Measurements from ENCODE around the gene MGMT. TPM values are rescaled to one million over a fixed set of nuclear protein-coding genes. Genes with fewer than 3 reads are reported as not detected.

Gene MGMT
- total RNA-seq, 1 donor from 2014 or later: 13.6 TPM

- DNase-seq (ENCODE audit: low spot score, unreplicated experiment): no peak
- Mint-ChIP-seq H3K4me3 (ENCODE audit: low read depth) (no peak overlapping the region), H3K27me3 (peaks cover 7% of the 10 kb centered on the region), H3K9me3 (ENCODE audit: low read depth) (no peaks in the 10 kb centered on the region), H3K27ac (no peak overlapping the region), H3K36me3 (ENCODE audit: insufficient read depth) (no peaks in the 10 kb centered on the region), H3K4me1 (ENCODE audit: low read depth) (peaks cover 15% of the 10 kb centered on the region)
- no peak for TF ChIP-seq CTCF (IDR thresholded peaks at IDR 0.05; ENCODE audit: unreplicated experiment)
These were observed 142.5 kb downstream of the MGMT start for GRCh38 chr10:129609551-129609950.

GRCh38 chr10:129612481-129613109, 145.6 kb downstream of the MGMT start:
- Mint-ChIP-seq H3K9me3 (ENCODE audit: low read depth) (no peaks in the 10 kb centered on the region), H3K4me1 (ENCODE audit: low read depth) (peaks cover 3% of the 10 kb centered on the region), H3K27me3 (no peaks in the 10 kb centered on the region), H3K27ac (no peak overlapping the region), H3K36me3 (ENCODE audit: insufficient read depth) (no peaks in the 10 kb centered on the region), H3K4me3 (ENCODE audit: low read depth) (no peak overlapping the region)
- no peak for DNase-seq (ENCODE audit: low spot score, unreplicated experiment)
- TF ChIP-seq CTCF (IDR thresholded peaks at IDR 0.05; ENCODE audit: unreplicated experiment): no peak

- Mint-ChIP-seq H3K4me3 (ENCODE audit: low read depth) (no peak overlapping the region), H3K36me3 (ENCODE audit: insufficient read depth) (no peaks in the 10 kb centered on the region), H3K27ac (no peak overlapping the region), H3K27me3 (no peaks in the 10 kb centered on the region), H3K4me1 (ENCODE audit: low read depth) (peaks cover 3% of the 10 kb centered on the region), H3K9me3 (ENCODE audit: low read depth) (no peaks in the 10 kb centered on the region)
- DNase-seq (ENCODE audit: low spot score, unreplicated experiment): no peak
- no peak for TF ChIP-seq CTCF (IDR thresholded peaks at IDR 0.05; ENCODE audit: unreplicated experiment)
These were observed 146.4 kb downstream of the MGMT start for GRCh38 chr10:129613377-129613980.

- Mint-ChIP-seq H3K36me3 (ENCODE audit: insufficient read depth) (no peaks in the 10 kb centered on the region), H3K9me3 (ENCODE audit: low read depth) (peaks cover 2% of the 10 kb centered on the region), H3K27ac (no peak overlapping the region), H3K27me3 (no peaks in the 10 kb centered on the region), H3K4me1 (ENCODE audit: low read depth) (peaks cover 3% of the 10 kb centered on the region), H3K4me3 (ENCODE audit: low read depth) (no peak overlapping the region)
- no peak for DNase-seq (ENCODE audit: low spot score, unreplicated experiment)
- no peak for TF ChIP-seq CTCF (IDR thresholded peaks at IDR 0.05; ENCODE audit: unreplicated experiment)
These were observed 147.3 kb downstream of the MGMT start for GRCh38 chr10:129614341-129614740.

GRCh38 chr10:129615381-129615780, 148.3 kb downstream of the MGMT start:
- no peak overlapping the region for H3K4me3 Mint-ChIP-seq (ENCODE audit: low read depth)
- peaks cover 2% of the 10 kb centered on the region for H3K9me3 Mint-ChIP-seq (ENCODE audit: low read depth)
- no peak for DNase-seq (ENCODE audit: low spot score, unreplicated experiment)
- no peak for TF ChIP-seq CTCF (IDR thresholded peaks at IDR 0.05; ENCODE audit: unreplicated experiment)
- no peaks in the 10 kb centered on the region for H3K27me3 Mint-ChIP-seq
- no peak overlapping the region for H3K27ac Mint-ChIP-seq
- H3K4me1 Mint-ChIP-seq (ENCODE audit: low read depth): peaks cover under 1% of the 10 kb centered on the region
- no peaks in the 10 kb centered on the region for H3K36me3 Mint-ChIP-seq (ENCODE audit: insufficient read depth)

Measured in progenitor cell of endocrine pancreas (in vitro differentiated cells).